CD4-positive, alpha-beta T cell treated with Interleukin-15 for 4 hours (primary cell): ENCODE measurements around the gene ANKRD18A.
A peak's percentile ranks its signal among the peaks of the same experiment; 100 is the strongest.

Experiments
- DNase-seq: peaks from one replicate; pipeline ENCODE4 v3.0.0-alpha.2; 2020; ENCODE audit warnings: low spot score

The ANKRD18A gene

DNA sequence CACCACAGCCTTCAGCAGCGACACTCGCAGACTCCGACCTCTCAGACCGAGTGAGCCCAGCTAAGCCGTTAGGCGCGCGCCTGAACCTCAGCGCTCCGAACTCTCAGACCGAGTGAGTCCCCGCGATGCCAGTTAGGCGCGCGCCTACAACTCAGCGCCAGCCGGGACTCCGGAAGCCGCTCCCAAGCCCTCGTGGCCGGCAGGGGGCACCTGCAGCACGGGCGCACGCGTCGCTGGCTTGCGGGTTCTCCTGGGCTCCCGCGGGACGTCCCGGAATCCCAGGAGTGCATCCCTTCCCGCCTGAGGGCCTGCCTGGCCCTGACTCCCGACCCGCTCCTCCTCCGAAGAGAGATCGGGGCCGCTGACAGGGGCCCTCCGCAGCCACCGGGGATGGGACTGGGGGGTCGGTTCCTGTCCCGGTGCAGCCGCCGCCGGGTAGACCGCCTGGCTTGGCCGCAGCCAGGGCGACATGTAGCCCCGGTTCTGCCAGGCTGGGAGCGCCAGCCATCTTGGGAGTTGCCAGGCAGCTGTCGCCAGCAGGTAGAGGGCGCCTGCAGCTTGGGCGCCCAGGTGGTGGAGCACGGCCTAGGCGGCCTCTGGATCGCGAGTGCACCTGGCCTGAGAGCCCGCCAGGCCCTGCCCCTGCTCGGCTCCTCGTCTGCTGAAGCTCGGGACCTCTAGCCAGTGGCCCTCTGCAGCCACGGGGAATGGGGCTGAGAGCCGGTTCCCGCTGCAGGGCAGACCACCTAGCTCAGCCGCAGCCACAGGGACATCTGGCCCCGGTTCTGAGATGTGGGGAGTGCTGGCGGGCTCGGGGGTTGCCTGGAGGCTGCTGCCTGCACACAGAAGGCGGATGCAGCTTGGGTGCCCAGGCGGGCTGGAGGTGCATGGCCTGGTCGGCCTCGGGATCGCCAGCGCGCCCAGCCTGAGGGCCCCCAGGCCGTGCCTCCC is at the start of gene ANKRD18A:
Gene ANKRD18A (minus strand): TSS at position 114 of the 951 bp plus-strand sequence. CDS start 311 bp downstream, outside the sequence.
- DNase-seq: peak; percentile 70

DNA sequence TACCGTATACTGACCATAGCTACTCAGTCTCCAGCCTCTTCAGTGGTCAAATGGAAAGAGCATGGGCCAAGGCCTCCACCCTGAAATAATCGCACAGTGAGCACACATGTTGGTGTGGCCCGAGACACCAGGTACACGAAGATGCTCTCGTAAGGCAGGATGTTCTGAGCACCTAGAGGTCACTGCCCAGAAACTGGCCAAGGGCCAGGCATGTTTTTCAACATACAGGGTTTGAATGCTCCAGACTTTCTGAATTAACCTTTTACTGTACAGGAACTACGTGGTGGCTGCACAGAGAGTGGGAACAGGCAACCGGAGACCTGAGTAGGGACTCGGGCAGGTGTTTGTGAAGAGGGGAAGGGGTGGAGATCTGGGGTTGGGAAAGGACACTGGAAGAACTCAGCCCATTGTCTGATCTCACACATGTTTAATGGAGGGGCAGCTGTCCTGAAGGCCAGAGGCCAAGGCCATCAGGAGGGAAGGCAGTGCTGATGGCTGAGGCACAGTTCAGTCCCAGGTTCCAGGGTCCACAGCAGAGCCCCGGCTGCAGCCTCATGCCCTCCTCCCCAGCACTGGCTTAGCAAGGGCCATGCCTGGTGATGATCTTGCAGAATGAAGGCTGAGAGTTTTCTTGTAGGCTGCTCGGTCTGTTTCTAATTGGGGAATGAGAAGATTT is 48.5 kb upstream of the ANKRD18A start:
- DNase-seq: no peak

DNA sequence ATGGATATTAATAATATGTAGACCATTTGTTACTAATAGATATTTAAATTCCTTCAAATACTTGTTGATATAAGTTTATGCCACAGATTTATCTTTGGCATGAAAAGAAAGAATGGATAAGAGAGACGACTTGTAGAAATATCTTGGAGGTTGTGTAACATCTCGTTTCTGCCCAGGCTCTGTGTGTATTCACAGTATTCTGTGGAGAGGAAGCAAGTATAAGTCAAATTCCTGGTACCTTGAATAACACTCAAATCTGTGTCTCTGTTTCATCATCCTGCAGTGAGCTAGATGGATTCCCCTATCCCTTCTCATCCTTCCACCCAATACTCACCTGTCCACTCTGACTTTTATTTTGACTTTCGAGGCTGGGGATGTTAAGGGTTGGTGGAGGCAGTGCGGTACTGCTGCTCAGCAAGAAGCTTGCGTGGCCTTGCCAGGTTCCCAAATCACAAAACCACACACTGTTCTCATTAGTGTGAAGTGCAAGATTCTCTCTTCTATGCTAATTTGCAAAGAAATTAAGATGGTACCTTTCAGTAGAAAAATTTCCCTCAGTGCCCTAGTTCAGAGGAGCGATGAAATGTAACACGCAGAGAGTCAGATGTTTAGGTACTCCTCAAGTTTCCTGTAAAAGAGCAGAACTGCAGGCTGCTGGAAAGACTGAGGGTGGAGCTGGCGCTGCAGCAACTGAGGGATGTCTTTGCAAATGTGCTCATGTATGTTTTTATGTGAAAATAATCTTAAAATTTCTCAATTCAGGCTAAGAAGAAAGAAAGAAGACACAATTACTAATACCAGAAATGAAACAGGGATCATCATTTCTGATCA is 42.6 kb upstream of the ANKRD18A start:
- DNase-seq: no peak

DNA sequence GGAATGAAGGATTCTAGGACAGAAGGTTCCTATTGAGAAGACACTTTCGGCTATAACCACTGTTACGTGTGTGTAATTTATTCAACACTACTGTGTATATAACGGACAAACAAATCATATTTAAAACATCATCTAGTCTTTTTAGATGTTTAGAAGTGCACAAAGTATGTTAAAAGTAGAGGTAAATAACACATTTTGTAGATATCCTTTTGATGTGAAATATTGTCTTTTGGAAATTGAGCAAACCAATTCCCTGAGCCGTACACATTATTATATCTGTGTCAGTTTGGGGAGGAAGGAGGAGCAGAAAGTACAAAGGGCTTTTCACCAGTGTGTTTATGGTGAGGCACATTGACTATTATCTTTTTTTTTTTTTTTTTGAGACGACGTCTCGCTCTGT is 39.1 kb upstream of the ANKRD18A start:
- DNase-seq: no peak

DNA sequence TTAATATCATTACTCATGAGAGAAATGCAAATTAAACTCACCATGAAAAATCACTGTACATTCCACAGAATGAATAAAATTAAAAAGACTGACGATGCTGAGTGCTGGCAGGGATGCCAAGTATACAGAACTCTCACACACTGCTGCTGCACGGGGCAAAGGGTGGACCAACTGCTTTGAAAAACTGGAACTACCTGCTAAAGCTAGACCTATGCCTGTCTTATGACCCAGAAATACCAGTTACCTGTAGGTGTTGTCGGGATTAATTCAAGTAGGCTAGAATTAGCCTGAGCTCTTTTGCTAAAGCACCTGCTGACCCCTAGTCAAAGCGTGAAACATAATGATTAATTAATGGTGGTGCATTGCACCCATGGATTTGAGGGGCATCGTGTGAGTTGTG is 36.5 kb upstream of the ANKRD18A start:
- no peak for DNase-seq

DNA sequence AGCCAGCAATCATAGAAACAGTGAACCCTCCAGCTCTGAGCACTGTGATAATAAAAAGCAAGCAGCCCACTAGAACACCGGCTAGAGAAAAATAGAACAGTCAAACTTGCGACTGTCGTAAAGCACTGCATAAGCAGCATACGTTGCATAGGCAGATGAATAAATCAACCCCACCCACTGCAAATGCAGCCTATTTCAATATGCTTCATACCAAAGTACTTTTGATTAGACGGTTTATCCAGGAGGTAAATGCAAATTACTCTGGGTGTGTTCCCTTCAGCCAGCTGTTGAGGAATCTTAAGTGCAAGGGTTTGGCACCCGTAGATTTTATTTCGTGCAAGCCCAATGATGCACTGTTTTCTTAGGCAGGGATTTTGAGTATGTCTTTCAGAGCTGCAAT is 32.1 kb upstream of the ANKRD18A start:
- no peak for DNase-seq

DNA sequence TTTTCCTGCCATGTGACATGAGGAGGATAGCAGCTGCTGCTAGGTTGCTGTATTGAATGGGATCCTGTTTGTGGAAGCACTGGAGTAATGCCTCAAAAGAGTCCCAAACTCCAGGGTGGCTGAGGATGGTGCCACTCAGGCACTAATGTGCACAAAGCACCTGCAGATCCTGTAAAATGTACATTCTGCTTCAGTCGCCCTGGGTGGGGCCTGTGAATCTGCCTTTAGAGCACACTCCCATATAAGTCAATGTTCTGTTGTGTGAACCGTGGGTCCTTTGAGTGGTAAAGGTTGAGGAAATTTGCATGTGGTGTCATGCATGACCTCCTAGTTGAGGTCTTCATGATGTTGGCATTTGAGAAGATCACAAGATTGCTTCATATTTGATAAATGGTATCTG is 31.6 kb upstream of the ANKRD18A start:
- no peak for DNase-seq

DNA sequence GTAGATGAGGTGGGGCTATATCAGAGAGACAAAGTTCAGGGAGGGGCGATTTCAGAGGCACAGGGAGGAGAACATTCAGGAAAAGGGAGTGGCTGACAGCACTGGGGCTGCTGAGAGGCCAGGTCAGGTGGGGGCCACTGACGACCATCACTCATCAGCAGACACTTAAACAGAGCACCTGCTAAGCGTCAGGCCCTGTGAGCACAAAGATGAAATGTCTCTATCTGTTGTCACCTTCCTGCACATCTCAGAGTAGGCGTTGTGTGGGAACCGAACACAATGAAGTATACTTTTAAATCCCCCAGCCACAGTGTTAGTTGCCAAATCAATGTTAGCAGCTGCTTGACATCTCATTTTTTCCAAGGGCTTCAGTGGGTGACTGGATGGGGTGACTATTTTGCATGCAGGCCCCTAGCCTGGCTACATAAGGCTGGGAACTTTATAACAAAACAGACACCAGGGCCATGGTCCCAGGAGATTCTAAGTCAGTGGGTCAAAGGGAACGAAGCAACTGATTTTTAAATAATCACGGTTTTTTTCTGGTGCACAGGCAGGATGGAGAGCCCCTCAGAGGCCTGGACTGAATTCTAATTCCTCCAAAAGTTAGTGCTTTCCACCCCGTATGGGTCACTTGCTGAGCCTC is 31.1 kb upstream of the ANKRD18A start:
- no peak for DNase-seq

DNA sequence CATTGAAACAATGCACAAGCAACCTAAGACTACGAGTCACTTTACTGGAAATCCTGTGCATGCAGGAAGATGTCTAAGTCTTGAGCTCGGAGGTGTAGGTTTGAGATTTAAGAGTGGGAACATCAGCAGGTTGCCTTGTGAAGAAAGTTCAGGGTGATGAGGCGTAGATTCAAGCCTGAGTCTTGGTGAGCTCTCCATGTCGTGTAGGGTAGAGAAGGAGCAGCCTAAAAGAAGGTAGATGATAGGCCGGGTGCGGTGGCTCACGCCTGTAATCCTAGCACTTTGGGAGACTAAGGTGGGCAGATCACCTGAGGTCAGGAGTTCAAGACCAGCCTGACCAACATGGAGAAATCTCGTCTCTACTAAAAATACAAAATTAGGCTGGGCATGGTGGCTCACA is 30.2 kb upstream of the ANKRD18A start:
- no peak for DNase-seq

DNA sequence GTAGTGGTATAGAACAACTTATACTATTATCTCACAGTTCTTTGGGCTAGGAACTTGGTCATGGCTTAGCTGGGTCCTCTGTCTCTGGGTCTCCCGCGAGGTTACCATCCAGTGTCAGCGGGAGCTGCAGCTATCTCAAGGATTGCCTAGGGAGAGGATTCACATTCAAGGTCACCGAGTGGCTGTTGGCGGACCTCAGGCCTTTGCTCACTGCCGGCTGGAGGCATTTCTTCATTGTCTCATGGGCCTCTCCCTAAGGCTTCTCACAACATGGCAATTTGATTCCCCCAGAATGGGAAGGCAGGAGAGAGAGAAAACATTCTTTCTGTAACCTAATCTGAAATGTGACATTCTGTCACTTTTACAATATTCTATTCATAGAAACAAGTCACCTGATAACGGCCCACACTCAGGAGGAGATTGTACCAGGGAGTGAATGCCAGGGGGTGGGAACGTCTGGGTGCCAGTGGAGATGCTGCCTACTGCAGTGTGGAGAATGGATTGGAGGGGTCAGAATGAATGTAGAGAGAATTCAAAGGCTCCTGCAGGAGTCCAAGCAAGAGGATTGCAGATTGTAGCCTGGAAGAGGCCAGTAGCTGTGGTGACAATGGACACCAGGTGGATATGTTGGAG is 29.5 kb upstream of the ANKRD18A start:
- no peak for DNase-seq

DNA sequence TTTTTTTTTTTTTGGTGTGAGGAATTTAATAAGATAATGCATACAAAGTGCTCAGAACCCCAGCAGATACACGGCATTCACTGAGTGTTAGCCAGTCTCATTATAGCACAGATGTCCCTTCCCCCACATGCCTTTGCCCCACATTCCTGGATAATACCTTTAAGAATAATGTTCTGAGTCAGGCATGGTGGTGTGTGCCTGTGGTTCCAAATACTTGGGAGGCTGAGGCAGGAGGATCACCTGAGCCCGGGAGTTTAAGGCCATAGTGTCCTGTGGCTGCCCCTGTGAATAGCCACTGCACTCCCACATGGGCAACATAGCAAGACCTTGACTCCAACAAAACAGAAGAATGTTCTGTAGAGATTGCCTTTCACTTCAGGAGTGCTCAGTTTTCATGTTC is 24.2 kb upstream of the ANKRD18A start:
- no peak for DNase-seq

DNA sequence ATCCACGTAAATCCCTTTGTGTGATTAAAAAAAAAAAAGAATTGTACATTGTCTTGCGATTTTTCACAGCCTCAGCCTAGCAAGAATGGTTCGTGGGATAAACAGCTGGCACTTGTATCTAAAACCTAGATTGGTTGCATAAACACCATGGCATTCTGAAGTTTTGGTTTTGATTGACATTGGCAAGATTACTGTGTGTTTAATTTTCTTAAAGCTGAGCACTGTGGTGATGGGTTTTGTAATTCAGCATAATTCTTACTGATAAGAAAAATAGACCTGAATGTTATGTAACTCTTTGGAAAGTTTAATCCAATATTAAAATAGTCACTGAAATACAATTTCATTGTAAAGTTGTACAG is 23.4 kb upstream of the ANKRD18A start:
- no peak for DNase-seq

DNA sequence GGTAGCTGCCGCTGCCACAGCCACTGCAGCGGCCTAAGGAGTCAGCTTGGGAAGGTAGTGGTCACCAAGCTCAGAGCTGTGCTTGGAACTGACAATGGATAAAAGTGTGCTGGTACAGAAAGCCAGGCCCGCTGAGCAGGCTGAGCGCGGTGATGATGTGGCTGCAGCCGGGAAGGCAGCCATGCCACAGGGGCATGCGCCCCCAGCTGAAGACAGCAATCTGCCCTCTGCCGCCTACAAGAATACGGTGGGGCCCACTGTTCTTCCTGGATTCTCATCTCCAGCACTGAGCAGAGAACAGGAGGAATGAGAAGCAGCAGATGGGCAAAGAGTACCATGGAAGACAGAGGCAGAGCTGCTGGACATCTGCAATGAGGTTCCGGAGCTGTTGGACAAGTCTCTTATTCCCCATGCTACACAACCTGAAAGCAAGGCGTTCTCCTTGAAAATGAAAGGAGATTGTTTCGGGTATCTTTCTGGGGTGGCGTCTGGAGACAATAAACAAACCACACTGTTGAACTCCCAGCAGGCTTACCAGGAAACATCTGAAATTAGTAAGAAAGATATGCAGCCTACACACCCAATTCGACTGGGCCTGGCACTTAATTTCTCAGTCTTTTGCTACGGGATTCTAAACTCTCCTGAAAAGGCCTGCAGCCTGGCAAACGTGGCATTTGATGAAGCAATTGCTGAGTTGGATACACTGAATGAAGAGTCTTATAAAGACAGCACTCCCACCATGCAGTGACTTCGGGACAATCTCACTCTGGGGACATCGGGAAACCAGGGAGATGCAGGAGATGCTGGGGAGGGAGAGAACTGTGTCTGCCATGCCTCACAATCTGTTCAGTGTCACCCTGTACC is 22.8 kb upstream of the ANKRD18A start:
- DNase-seq: no peak

DNA sequence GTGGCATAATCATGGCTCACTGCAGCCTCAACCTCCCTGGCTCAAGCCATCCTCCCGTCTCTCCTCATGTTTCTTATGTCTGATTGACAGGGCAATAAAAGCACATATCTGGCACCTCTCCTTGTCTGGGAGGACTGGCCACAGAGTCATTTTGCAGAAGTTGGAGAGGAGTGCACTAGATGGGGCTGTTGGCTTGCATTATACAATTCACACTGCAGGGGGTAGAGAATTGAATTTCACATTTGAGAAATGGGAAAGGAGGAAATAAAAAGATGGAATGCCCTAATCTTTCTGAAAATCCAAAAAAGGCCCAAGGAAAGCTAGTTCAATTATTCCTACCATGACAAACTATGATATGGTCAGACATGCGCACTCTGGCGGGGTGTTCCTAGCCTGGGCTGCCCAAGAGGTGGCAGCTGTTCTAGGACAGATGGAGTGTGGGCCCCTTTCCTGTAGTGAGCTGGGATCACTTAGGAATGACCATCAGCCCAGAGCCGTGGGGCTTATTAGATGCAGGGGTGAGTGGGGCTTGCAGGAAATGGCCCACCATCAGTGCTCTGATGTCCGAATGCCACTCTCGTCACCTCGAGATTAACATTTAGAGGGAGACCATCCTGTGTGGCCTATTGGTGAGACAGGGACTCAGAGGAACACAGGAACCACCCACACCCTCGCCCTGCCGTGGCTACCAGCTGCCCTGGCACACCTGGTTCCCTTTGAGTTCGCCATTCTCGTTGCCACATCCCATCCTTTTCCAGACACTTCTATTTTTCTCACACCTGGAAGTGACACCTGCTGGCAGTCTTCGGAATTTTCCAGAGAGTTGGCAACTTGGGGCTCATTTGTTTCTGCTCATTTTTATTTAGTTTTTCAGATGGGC is 21.8 kb upstream of the ANKRD18A start:
- no peak for DNase-seq

DNA sequence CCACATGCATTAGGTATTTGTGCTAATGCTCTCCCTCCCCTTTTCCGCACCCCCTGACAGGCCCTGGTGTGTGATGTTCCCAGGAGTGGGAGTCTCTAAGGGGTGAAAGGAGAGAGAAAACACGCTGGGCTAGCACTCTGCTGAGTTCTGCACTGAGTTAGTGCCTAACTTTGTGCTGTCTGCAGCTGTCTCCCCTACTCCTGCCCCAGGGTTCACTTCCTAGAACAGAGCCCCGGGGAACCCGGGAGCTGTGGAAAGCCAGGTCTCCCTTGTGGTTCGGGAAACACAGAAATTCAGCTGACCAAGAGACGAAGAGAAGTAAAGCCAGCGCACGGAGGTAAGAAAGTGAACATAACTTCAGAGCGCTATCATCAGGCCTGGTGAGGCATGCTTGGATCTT is 20.7 kb upstream of the ANKRD18A start:
- no peak for DNase-seq

DNA sequence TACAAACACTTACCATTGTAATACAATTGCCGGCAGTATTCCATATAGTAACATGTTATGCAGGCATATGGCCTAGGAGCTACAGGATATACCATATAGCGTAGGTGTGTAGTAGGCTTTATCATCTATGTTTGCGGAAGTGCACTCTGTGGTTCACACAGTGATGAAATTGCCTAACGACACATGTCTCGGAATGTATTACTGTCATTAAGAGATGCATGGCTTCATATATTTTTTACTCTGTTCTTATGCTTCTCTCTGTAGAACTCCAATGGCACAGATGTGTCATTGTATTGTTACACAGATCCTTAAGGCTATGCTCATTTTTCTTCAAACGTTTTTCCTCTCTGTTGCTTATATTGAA is 19.2 kb upstream of the ANKRD18A start:
- DNase-seq: no peak

DNA sequence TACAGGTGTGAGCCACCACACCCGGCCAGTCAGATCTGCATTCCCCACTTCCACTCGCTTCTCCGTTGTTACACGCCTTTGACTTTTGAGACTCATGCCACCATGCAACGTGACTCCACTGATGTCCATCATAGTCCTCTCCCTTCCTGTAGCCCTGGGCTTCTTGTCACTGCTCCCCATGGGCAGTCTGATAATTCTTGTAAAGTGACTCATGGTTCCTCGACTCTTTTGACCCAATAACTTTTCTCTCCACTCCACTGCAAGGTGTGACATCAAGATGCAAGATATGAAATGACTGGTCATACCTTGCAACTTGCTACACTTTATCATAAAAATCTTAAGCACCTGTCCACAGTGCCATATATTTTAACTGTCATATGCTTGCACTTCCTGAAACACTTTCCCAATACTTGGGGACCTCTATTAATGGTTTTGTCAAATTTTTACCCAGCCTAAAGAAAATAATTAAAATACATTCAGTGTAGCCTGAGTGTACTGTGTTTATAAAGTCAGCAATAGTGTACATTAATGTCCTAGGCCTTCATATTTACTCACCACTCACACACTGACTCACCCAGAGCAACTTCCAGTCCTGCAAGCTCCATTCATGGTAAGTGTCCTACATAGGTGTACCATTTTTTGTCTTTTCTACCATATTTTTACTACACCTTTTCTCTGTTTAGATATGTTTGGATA is 18.6 kb upstream of the ANKRD18A start:
- no peak for DNase-seq

DNA sequence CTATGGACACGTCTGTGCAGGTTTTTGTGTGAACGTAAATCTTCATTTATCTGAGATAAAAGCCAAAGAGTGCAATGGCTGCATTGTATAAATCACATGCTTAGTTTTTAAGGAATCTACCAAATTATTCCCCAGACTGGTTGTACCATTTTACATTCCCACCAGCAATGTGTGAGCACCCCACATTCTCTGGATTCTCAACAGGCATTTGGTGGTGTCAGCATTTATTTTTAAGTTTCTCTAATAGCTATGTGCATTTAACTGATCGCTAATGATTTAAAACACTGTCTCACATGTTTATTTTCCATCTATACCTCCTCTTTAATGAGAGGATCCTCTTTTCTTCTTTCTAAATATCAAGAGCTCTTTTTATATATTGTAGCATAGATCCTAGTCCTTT is 13.9 kb upstream of the ANKRD18A start:
- DNase-seq: no peak

DNA sequence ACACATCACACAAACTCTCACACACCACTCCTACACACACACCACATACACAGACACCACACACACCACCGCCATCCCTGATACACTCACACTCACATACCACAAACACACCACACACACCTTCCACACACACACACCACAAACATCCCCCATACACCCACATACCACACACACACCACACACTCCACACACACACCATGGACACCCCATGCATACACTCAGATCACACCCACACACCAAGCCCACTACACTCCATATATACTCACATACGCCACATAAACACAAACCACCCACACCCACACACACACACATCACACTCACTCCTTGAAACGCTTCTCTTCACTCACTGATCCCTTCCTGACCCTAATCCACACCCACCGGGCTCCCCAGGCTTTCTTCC is 9.1 kb upstream of the ANKRD18A start:
- DNase-seq: no peak
